Loucy (cell line): ENCODE measurements around the gene DBN1.

Source experiments
- H2AFZ ChIP-seq: fragments of 200-600 bp; sonication (generic); 2 replicates; pipeline ENCODE4 v1.6.0; 2016; ENCODE audit warnings: antibody characterized with exemption, mild to moderate bottlenecking, low read length, moderate library complexity
- H3F3A ChIP-seq: fragments of 200-600 bp; 2 replicates; pipeline ENCODE4 v1.6.0; 2016; ENCODE audit warnings: antibody characterized with exemption, low read depth, mild to moderate bottlenecking
- H3K27me3 ChIP-seq: fragments of 200-600 bp; sonication (generic); 2 replicates; pipeline ENCODE4 v1.6.1; 2014; ENCODE audit warnings: low read length, mild to moderate bottlenecking; ENCODE audit not compliant: insufficient read depth, poor library complexity, severe bottlenecking
- H3K36me3 ChIP-seq: fragments of 200-600 bp; sonication (generic); 2 replicates; pipeline ENCODE4 v1.6.1; 2016; ENCODE audit warnings: low read length; ENCODE audit not compliant: insufficient read depth
- H3K4me1 ChIP-seq: fragments of 200-600 bp; sonication (generic); 2 replicates; pipeline ENCODE4 v1.5.1; 2014; ENCODE audit warnings: low read length, mild to moderate bottlenecking; ENCODE audit not compliant: insufficient read depth, poor library complexity, severe bottlenecking
- H3K4me2 ChIP-seq: fragments of 200-600 bp; sonication (generic); 2 replicates; pipeline ENCODE4 v1.6.0; 2014; ENCODE audit warnings: antibody characterized with exemption, low read length, low read depth, mild to moderate bottlenecking; ENCODE audit not compliant: poor library complexity, severe bottlenecking
- H3K4me3 ChIP-seq: fragments of 200-600 bp; sonication (generic); 2 replicates; pipeline ENCODE4 v1.5.1; 2014; ENCODE audit warnings: low read length, mild to moderate bottlenecking, mixed read lengths; ENCODE audit not compliant: poor library complexity, severe bottlenecking
- H3K79me2 ChIP-seq: fragments of 200-600 bp; sonication (generic); 2 replicates; pipeline ENCODE4 v1.6.1; 2014; ENCODE audit warnings: low read length; ENCODE audit not compliant: insufficient read depth
- H3K9ac ChIP-seq: fragments of 200-600 bp; sonication (generic); 2 replicates; pipeline ENCODE4 v1.6.0; 2014; ENCODE audit warnings: mild to moderate bottlenecking, low read depth, low read length, moderate library complexity; ENCODE audit not compliant: poor library complexity, severe bottlenecking
- H3K9me2 ChIP-seq: fragments of 200-600 bp; sonication (generic); replicated peaks from 2 replicates; pipeline ENCODE4 v1.6.1; 2016; ENCODE audit warnings: low read depth, low read length, mixed read lengths
- H3K9me3 ChIP-seq: fragments of 200-600 bp; sonication (generic); 2 replicates; pipeline ENCODE4 v1.6.1; 2014; ENCODE audit warnings: mild to moderate bottlenecking, antibody characterized with exemption, low read length, low read depth; ENCODE audit not compliant: insufficient read depth
- H4K20me1 ChIP-seq: fragments of 200-600 bp; sonication (generic); 2 replicates; pipeline ENCODE4 v1.6.0; 2014; ENCODE audit warnings: antibody characterized with exemption, low read length, mild to moderate bottlenecking; ENCODE audit not compliant: insufficient read depth, poor library complexity, severe bottlenecking
- EZH2phosphoT487 ChIP-seq: fragments of 200-600 bp; IDR thresholded peaks from 2 replicates; pipeline ENCODE4 v1.6.1; 2018; ENCODE audit warnings: antibody characterized with exemption, mild to moderate bottlenecking, moderate library complexity, borderline replicate concordance
- TF ChIP-seq, protein P1 (sequence below): fragments of 200-600 bp; sonication (generic); conservative IDR thresholded peaks from 2 replicates; pipeline ENCODE4 v1.5.1; 2014; ENCODE audit warnings: mild to moderate bottlenecking, antibody characterized with exemption, low read length

The DBN1 gene

DNA sequence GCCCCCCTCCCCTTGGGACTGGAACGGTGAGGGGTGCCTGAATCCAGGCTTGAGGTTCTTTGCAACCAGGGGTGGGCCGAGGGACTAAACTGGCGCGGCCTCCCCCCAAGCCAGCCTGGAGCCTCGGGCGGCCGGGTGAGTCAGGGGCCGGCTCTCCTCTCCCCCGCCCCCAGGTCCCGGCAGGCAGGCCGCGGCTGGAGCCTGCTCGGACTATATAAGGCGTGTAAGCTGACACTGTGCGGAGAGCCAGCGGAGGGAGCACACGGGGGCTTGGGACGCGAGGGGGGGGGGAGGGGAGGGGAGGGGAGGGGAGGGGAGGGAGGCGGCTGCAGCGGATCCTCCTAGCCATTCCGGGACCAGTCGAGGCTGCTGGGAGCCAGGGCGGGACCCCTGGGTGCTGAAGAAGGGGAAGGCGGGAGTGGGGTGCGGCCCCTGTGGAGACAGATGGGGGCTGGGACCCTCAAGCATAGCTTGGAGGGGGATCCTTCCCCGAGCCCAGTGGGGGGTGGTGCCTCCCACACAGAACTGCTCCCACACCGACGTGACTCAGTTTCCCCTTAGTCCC is 23.4 kb upstream of the DBN1 start:
- H3K4me3 ChIP-seq, result peak overlapping the region; percentile 82
- TF ChIP-seq EZH2phosphoT487, result no peak
- TF ChIP-seq, protein P1, sequence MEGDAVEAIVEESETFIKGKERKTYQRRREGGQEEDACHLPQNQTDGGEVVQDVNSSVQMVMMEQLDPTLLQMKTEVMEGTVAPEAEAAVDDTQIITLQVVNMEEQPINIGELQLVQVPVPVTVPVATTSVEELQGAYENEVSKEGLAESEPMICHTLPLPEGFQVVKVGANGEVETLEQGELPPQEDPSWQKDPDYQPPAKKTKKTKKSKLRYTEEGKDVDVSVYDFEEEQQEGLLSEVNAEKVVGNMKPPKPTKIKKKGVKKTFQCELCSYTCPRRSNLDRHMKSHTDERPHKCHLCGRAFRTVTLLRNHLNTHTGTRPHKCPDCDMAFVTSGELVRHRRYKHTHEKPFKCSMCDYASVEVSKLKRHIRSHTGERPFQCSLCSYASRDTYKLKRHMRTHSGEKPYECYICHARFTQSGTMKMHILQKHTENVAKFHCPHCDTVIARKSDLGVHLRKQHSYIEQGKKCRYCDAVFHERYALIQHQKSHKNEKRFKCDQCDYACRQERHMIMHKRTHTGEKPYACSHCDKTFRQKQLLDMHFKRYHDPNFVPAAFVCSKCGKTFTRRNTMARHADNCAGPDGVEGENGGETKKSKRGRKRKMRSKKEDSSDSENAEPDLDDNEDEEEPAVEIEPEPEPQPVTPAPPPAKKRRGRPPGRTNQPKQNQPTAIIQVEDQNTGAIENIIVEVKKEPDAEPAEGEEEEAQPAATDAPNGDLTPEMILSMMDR, result no peak
- H3K9ac ChIP-seq, result peak overlapping the region; percentile 92

DNA sequence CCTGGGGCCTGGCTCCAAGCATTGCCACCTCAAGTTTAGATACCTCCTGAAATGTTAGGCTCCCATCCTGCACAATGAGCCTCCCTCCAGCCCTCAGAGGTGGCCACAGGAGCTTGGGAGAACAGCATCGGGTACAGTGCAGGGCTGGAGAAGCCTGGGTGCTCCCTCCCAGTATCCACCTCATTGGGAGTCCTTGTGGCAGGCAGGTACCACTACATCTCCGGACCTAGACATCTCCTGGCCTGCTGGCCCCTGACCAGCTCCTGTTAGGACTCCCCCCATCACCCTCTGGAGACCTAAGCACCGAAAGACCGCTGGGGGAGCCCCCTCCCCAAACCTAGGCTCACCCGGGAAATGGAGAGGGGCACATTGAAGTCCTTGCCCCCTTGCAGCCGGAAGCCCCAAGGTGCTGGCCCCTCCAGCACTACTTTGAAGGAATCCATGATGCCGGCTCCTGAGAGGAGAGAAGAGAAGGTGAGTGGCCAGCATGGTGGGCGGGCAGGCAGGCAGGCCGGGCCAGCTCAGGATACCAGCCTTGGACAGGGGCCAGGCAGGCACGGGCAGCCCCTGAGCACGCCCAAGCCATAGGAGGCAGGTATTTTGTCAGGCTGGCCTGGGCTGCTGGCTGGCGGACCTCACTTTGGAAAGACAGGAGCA is 22.8 kb upstream of the DBN1 start:
- H3K9me2 ChIP-seq, result no peaks in the 10 kb centered on the region
- TF ChIP-seq, protein P1, result 0 out of 2 replicates have a peak, but pooled peaks have one; percentile 10
- TF ChIP-seq EZH2phosphoT487, result no peak
- peaks cover 9% of the 10 kb centered on the region for H4K20me1 ChIP-seq
- H3K4me2 ChIP-seq, result peak overlapping the region; percentile 93
- no peaks in the 10 kb centered on the region for H3K36me3 ChIP-seq
- peak overlapping the region; percentile 82 for H3K4me3 ChIP-seq
- peaks cover 36% of the 10 kb centered on the region; the same call in 1 of the 2 replicates for H3K79me2 ChIP-seq
- peaks cover 5% of the 10 kb centered on the region for H3K4me1 ChIP-seq
- H3F3A ChIP-seq, result no peaks in the 10 kb centered on the region
- no peak overlapping the region for H2AFZ ChIP-seq
- H3K27me3 ChIP-seq, result no peaks in the 10 kb centered on the region
- H3K9me3 ChIP-seq, result no peaks in the 10 kb centered on the region
- peak overlapping the region; percentile 92 for H3K9ac ChIP-seq

More for the DNA sequence above, 23.4 kb upstream of the DBN1 start:
- H4K20me1 ChIP-seq, result peaks cover 9% of the 10 kb centered on the region
- no peaks in the 10 kb centered on the region for H3K36me3 ChIP-seq
- H3K4me1 ChIP-seq, result peaks cover 5% of the 10 kb centered on the region
- H2AFZ ChIP-seq, result 0 out of 2 replicates have a peak overlapping the region, but pooled peaks have one; percentile 27
- H3F3A ChIP-seq, result no peaks in the 10 kb centered on the region
- H3K79me2 ChIP-seq, result peaks cover 36% of the 10 kb centered on the region; the same call in 1 of the 2 replicates
- no peaks in the 10 kb centered on the region for H3K9me2 ChIP-seq
- H3K4me2 ChIP-seq, result peak overlapping the region; percentile 93
- no peaks in the 10 kb centered on the region for H3K9me3 ChIP-seq
- H3K27me3 ChIP-seq, result no peaks in the 10 kb centered on the region

DNA sequence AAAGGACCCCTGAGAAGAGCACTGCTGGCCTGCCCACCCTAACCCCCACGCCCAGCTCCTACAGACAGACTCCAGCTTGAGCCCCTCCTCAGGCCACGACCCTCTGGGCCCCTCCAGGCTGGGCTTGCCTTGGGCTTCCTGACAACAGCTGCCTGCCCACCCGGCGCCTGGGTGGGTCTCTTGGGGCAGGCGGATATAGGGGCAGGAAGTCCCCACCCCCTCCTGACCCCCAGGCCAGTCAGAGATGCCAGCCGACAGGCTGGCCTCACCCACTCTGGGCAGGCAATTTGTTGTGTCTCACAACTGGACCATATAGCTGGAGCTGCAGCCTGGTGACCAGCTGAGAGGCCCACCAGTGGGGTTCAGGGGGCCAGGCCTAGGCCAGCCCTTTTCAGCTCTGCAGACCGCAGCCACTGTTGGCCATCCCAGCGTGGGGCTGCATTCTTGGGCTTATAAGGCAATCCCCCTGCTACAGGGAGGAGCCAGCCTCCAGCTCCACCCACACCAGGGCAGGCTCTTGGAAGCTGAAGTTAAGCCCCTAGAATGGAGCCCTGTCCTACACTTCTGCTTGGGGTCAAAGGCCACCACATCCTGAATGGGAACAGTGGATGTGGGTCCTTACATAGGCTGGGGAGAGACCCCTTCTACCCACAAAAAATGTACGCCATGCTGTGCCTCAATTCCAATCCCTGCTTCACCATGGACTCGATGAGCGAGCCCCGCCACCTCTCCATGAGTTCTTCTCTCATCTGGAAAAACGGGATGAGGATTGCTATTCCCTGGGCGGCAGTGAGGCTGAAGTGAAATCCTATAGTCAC is 22.0 kb upstream of the DBN1 start:
- Histone ChIP-seq H3K27me3 (no peaks in the 10 kb centered on the region), H2AFZ (no peak overlapping the region), H3K9me3 (no peaks in the 10 kb centered on the region), H4K20me1 (peaks cover 13% of the 10 kb centered on the region), H3K9ac (peak overlapping the region; percentile 92), H3K4me1 (peaks cover 5% of the 10 kb centered on the region), H3F3A (no peaks in the 10 kb centered on the region), H3K9me2 (no peaks in the 10 kb centered on the region), H3K79me2 (peaks cover 36% of the 10 kb centered on the region; the same call in 1 of the 2 replicates), H3K4me2 (peak overlapping the region; percentile 93), H3K4me3 (peak overlapping the region; percentile 82), H3K36me3 (no peaks in the 10 kb centered on the region; the same call in 1 of the 2 replicates)
- TF ChIP-seq, protein P1, result no peak
- TF ChIP-seq EZH2phosphoT487, result no peak
